ENCODE data around the gene RASGEF1B. TPM values are rescaled to one million over a fixed set of nuclear protein-coding genes. Genes with fewer than 3 reads are reported as not detected.

Gene RASGEF1B
- total and polyA plus RNA-seq, 2 experiments from 2014 or later: 2.8 to 5.2 TPM

GRCh38 chr4:81505004-81505598 lies 33.4 kb upstream of the RASGEF1B start (continued):
- TF ChIP-seq POLR2AphosphoS5 (IDR thresholded peaks at IDR 0.05; ENCODE audit: low read depth): no peak
- TF ChIP-seq EZH2 (IDR thresholded peaks at IDR 0.05; ENCODE audit: low read depth, unreplicated experiment): no peak
- TF ChIP-seq CREB1 (CRISPR knock-in tag; IDR thresholded peaks at IDR 0.05; ENCODE audit: low read depth): no peak
- no peak for TF ChIP-seq ZNF114 (CRISPR knock-in tag; IDR thresholded peaks at IDR 0.05)
- TF ChIP-seq STAT1 (IDR thresholded peaks at IDR 0.05; ENCODE audit: unreplicated experiment): no peak
- TF ChIP-seq CTCF (conservative IDR thresholded peaks at IDR 0.05; ENCODE audit: low read depth in 2 of 2): no peak

GRCh38 chr4:81504112-81505003 lies 32.7 kb upstream of the RASGEF1B start:
- Histone ChIP-seq H4K20me1 (replicated peaks; ENCODE audit: insufficient read depth) (no peaks in the 10 kb centered on the region), H3K4me2 (no peak overlapping the region), H3K79me2 (replicated peaks; ENCODE audit: insufficient read depth) (no peaks in the 10 kb centered on the region), H3K4me1 (ENCODE audit: insufficient read depth) (no peaks in the 10 kb centered on the region), H3K9me2 (ENCODE audit: insufficient read depth) (no peaks in the 10 kb centered on the region), H2AFZ (no peak overlapping the region), H3F3A (replicated peaks; ENCODE audit: low read depth) (no peaks in the 10 kb centered on the region), H3K4me3 (no peak overlapping the region), H3K36me3 (ENCODE audit: insufficient read depth) (no peaks in the 10 kb centered on the region), H3K27me3 (ENCODE audit: insufficient read depth) (no peaks in the 10 kb centered on the region), H3K27ac (ENCODE audit: low read depth) (no peak overlapping the region)
- ATAC-seq: no peak
- Mint-ChIP-seq H3K27me3 (ENCODE audit: insufficient read depth, low read depth, poor library complexity) (no peaks in the 10 kb centered on the region), H3K4me3 (no peak overlapping the region), H3K27ac (no peak overlapping the region), H3K36me3 (ENCODE audit: low read depth) (no peaks in the 10 kb centered on the region), H3K9me3 (no peaks in the 10 kb centered on the region), H3K4me1 (peaks cover 12% of the 10 kb centered on the region)
- no peak for DNase-seq (ENCODE audit: low spot score)
- TF ChIP-seq NANOG (IDR thresholded peaks at IDR 0.05; ENCODE audit: borderline replicate concordance) (no peak), JUNB (IDR thresholded peaks at IDR 0.05; ENCODE audit: unreplicated experiment) (no peak), EZH2 (IDR thresholded peaks at IDR 0.05; ENCODE audit: low read depth, unreplicated experiment) (no peak), ZNF462 (CRISPR knock-in tag; IDR thresholded peaks at IDR 0.05) (no peak), STAT1 (IDR thresholded peaks at IDR 0.05; ENCODE audit: unreplicated experiment) (no peak), POLR2AphosphoS5 (IDR thresholded peaks at IDR 0.05; ENCODE audit: low read depth) (no peak), CREB1 (CRISPR knock-in tag; IDR thresholded peaks at IDR 0.05; ENCODE audit: low read depth) (no peak), ETS1 (IDR thresholded peaks at IDR 0.05) (no peak), EZH2phosphoT487 (IDR thresholded peaks at IDR 0.05; ENCODE audit: unreplicated experiment) (no peak), ZNF331 (CRISPR knock-in tag; IDR thresholded peaks at IDR 0.05; ENCODE audit: low read depth) (no peak)

All from GM23338 (cell line).